PC-9 (cell line): Measurements from ENCODE around the gene CST1. TPM values are rescaled to one million over a fixed set of nuclear protein-coding genes. Genes with fewer than 3 reads are reported as not detected.
"Not testable (repeated sequence)": the region's sequence is repeated elsewhere in the genome, so short reads cannot be mapped to it uniquely, and the experiment has no call there.

ENCODE experiments used
- BruUV-seq: library from RNA; stranded (reverse); fragments of 400-500 nt; replicated peaks from 2 replicates; lab custom pipeline; 2021; lab: Mats Ljungman, UMichigan
- CTCF ChIA-PET: fragments of 300-600 bp; sonication (Branson Sonifier 250); formaldehyde crosslinking; loops from one replicate; lab custom pipeline; 2022; ENCODE audit warnings: antibody characterized with exemption; lab: Charles Lee
- POLR2A ChIA-PET: fragments of 300-600 bp; sonication (Branson Sonifier 250); formaldehyde crosslinking; loops from one replicate; lab custom pipeline; 2022; ENCODE audit warnings: antibody characterized with exemption; ENCODE audit not compliant: unreplicated experiment; lab: Charles Lee
- DNase-seq, 2 experiments: peaks; one replicate each; pipeline versions ENCODE4 v3.0.0 to v3.0.0-alpha.2; 2015 to 2022; ENCODE audit warnings: mixed read lengths in 1 of 2
- H2AFZ ChIP-seq: fragments of 200-600 bp; sonication (generic); 2 replicates; pipeline ENCODE4 v1.8.1; 2017; ENCODE audit warnings: antibody characterized with exemption
- H3F3A ChIP-seq: fragments of 200-600 bp; sonication (generic); 2 replicates; pipeline ENCODE4 v1.8.1; 2017; ENCODE audit warnings: antibody characterized with exemption, mild to moderate bottlenecking, low read depth; ENCODE audit not compliant: insufficient read depth
- H3K27ac ChIP-seq: fragments of 200-600 bp; sonication (generic); 2 replicates; pipeline ENCODE4 v1.6.1; 2016; ENCODE audit warnings: mixed run types
- H3K27me3 ChIP-seq: fragments of 200-600 bp; sonication (generic); 2 replicates; pipeline ENCODE4 v1.6.1; 2016; ENCODE audit warnings: low read depth, mixed run types; ENCODE audit not compliant: insufficient read depth
- H3K36me3 ChIP-seq: fragments of 200-600 bp; sonication (generic); 2 replicates; pipeline ENCODE4 v1.6.1; 2016; ENCODE audit warnings: low read depth, mixed run types
- H3K4me1 ChIP-seq: fragments of 200-600 bp; sonication (generic); replicated peaks from 2 replicates; pipeline ENCODE4 v1.6.1; 2016; ENCODE audit warnings: mixed run types; ENCODE audit not compliant: insufficient read depth
- H3K4me2 ChIP-seq: fragments of 200-600 bp; sonication (generic); 2 replicates; pipeline ENCODE4 v1.6.1; 2017; ENCODE audit warnings: mixed run types
- H3K4me3 ChIP-seq: fragments of 200-600 bp; sonication (generic); 2 replicates; pipeline ENCODE4 v1.6.1; 2016; ENCODE audit warnings: mixed run types
- H3K79me2 ChIP-seq: fragments of 200-600 bp; sonication (generic); 2 replicates; pipeline ENCODE4 v1.6.1; 2017; ENCODE audit warnings: low read depth, mixed run types
- H3K9me2 ChIP-seq: fragments of 200-600 bp; sonication (generic); 2 replicates; pipeline ENCODE4 v1.8.1; 2017; ENCODE audit warnings: mild to moderate bottlenecking; ENCODE audit not compliant: insufficient read depth
- H3K9me3 ChIP-seq: fragments of 200-600 bp; sonication (generic); 2 replicates; pipeline ENCODE4 v1.8.1; 2016; ENCODE audit warnings: low read depth; ENCODE audit not compliant: insufficient read depth
- H4K20me1 ChIP-seq: fragments of 200-600 bp; sonication (generic); 2 replicates; pipeline ENCODE4 v1.8.1; 2017; ENCODE audit not compliant: insufficient read depth
- CTCF ChIP-seq: fragments of 200-600 bp; sonication (generic); conservative IDR thresholded peaks from 2 replicates; pipeline ENCODE4 v1.6.1; 2017; ENCODE audit warnings: mixed run types, antibody characterized with exemption, mild to moderate bottlenecking, moderate library complexity
- EZH2 ChIP-seq: fragments of 200-600 bp; sonication (generic); IDR thresholded peaks from 2 replicates; pipeline ENCODE4 v1.8.0; 2017; ENCODE audit warnings: antibody characterized with exemption, low read depth
- intact Hi-C: fragments of 100-400 bp; cut with micrococcal nuclease; formaldehyde crosslinking; loops from one replicate; pipeline ENCODE4 v1.10.0; 2022; ENCODE audit not compliant: unreplicated experiment
- total RNA-seq: library from RNA; stranded (reverse); gene quantifications from 2 replicates; pipeline ENCODE4 v1.2.3, GENCODE V29; 2021

Gene CST1
- total RNA-seq, 1 experiment from 2014 or later, result 0.76 TPM

GRCh38 chr20:23752481-23753193 is 1.9 kb upstream of the CST1 start:
- TF ChIP-seq CTCF, result no peak
- H3K27me3 ChIP-seq, result no peaks in the 10 kb centered on the region
- H3K9me3 ChIP-seq, result no peaks in the 10 kb centered on the region
- peaks cover 11% of the 10 kb centered on the region; the same call in 1 of the 2 replicates for H3F3A ChIP-seq
- no peaks in the 10 kb centered on the region for H3K9me2 ChIP-seq
- H3K4me3 ChIP-seq, result no peak overlapping the region
- no peak for DNase-seq
- ChIA-PET CTCF (no interaction called here), POLR2A (no interaction called here)
- no peak overlapping the region for H3K4me2 ChIP-seq
- no peak overlapping the region for H2AFZ ChIP-seq
- H3K79me2 ChIP-seq, result no peaks in the 10 kb centered on the region
- no peak overlapping the region for H3K27ac ChIP-seq
- no peaks in the 10 kb centered on the region for H3K36me3 ChIP-seq
- H4K20me1 ChIP-seq, result no peaks in the 10 kb centered on the region
- peaks cover 41% of the 10 kb centered on the region for H3K4me1 ChIP-seq
- intact Hi-C loops, result no loop called here
- BruUV-seq, result no TSS peak

GRCh38 chr20:23752019-23752418 is 1.3 kb upstream of the CST1 start:
- Histone ChIP-seq H3F3A (peaks cover 11% of the 10 kb centered on the region; the same call in 1 of the 2 replicates), H4K20me1 (no peaks in the 10 kb centered on the region), H3K4me2 (no peak overlapping the region), H3K9me2 (no peaks in the 10 kb centered on the region), H3K27ac (no peak overlapping the region), H3K79me2 (no peaks in the 10 kb centered on the region), H3K4me1 (peaks cover 41% of the 10 kb centered on the region), H3K4me3 (no peak overlapping the region), H3K9me3 (no peaks in the 10 kb centered on the region), H3K27me3 (no peaks in the 10 kb centered on the region), H2AFZ (no peak overlapping the region), H3K36me3 (no peaks in the 10 kb centered on the region)
- TF ChIP-seq CTCF (no peak), EZH2 (no peak)
- ChIA-PET CTCF (no interaction called here), POLR2A (no interaction called here)
- BruUV-seq, result no TSS peak
- DNase-seq, result no peak
- intact Hi-C loops, result no loop called here

GRCh38 chr20:23749746-23750145 is 989 bp downstream of the CST1 start:
- H3K4me3 ChIP-seq, result no peak overlapping the region
- no peaks in the 10 kb centered on the region for H3K9me3 ChIP-seq
- peaks cover 24% of the 10 kb centered on the region for H3K4me1 ChIP-seq
- TF ChIP-seq CTCF (no peak), EZH2 (no peak)
- H3K79me2 ChIP-seq, result no peaks in the 10 kb centered on the region
- no peak for DNase-seq
- no peaks in the 10 kb centered on the region for H3K27me3 ChIP-seq
- H3K4me2 ChIP-seq, result no peak overlapping the region
- no peak overlapping the region for H3K27ac ChIP-seq
- H3F3A ChIP-seq, result peaks cover 2% of the 10 kb centered on the region; the same call in 1 of the 2 replicates
- intact Hi-C loops, result no loop called here
- H3K36me3 ChIP-seq, result no peaks in the 10 kb centered on the region
- BruUV-seq, result no TSS peak
- H3K9me2 ChIP-seq, result no peaks in the 10 kb centered on the region
- H2AFZ ChIP-seq, result no peak overlapping the region
- CTCF ChIA-PET, result no interaction called here
- no peaks in the 10 kb centered on the region for H4K20me1 ChIP-seq
- POLR2A ChIA-PET, result no interaction called here

- POLR2A ChIA-PET, intact Hi-C loops, H3K4me2 ChIP-seq, DNase-seq, H3K36me3 ChIP-seq, H3K27me3 ChIP-seq, H3F3A ChIP-seq, H3K4me3 ChIP-seq, H2AFZ ChIP-seq, H3K9me2 ChIP-seq, CTCF ChIA-PET, BruUV-seq, H4K20me1 ChIP-seq, H3K79me2 ChIP-seq, H3K27ac ChIP-seq, H3K9me3 ChIP-seq: not testable (repeated sequence)
- H3K4me1 ChIP-seq, result peaks cover 16% of the 10 kb centered on the region
Observed at GRCh38 chr20:23748975-23749374, 1.8 kb downstream of the CST1 start.

- H3F3A ChIP-seq, H3K4me3 ChIP-seq, intact Hi-C loops, H3K27me3 ChIP-seq, H3K27ac ChIP-seq, H3K9me2 ChIP-seq, H3K9me3 ChIP-seq, POLR2A ChIA-PET, H3K36me3 ChIP-seq, H3K4me1 ChIP-seq, BruUV-seq, H3K79me2 ChIP-seq, CTCF ChIA-PET, H3K4me2 ChIP-seq, DNase-seq, H2AFZ ChIP-seq, H4K20me1 ChIP-seq: not testable (repeated sequence)
Observed at GRCh38 chr20:23747551-23747950, 3.2 kb downstream of the CST1 start.
